ENCODE data around the gene ADD2.

DNA sequence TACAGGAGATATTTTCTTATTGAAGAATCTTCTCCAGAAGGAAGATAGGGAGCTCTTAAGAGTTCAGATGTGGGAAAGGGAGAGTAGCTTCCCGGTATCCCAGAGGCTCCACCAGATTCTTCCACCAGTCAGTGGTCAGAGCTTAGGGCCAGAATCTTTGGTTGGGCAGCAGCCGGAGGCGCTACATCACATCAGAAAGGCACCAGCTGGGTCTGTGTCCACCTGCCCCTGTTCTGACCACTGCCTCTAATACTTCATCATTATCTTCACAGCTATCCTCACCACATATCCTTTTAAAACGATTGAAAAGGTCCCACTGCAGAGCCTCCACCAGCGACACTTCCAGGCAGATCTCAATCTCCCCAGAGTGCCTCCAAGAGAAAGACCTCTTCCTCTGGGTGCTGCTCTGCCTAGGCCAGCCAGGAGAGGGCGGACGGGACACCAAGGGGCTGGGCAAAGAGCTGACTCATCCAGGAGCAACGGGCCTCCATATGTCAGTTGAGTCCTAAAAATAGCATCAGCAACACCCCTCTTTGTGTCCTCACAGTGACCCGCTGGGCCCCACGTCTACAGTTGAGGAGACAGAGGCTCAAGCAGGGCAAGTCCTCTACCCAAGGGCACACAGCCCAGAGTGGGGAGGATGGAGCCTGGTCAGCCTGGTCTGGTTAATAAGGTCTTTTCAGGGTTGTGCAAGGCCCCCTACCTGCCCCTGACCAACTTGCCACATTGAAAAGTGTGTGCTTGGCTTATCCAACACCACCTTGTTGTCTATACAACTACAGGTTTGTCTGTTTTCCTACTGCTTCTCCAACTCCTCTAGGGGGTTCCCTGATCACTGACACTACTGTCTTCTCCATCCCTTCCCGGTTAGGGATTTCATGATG is 81.2 kb downstream of the ADD2 start:
- TF ChIP-seq POLR2A (IDR thresholded peaks at IDR 0.05) (no peak), POLR2AphosphoS5 (IDR thresholded peaks at IDR 0.05; ENCODE audit: insufficient read depth in 1 of 2, low read depth in 1 of 2) (no peak)
- TF ChIP-seq, protein P1, sequence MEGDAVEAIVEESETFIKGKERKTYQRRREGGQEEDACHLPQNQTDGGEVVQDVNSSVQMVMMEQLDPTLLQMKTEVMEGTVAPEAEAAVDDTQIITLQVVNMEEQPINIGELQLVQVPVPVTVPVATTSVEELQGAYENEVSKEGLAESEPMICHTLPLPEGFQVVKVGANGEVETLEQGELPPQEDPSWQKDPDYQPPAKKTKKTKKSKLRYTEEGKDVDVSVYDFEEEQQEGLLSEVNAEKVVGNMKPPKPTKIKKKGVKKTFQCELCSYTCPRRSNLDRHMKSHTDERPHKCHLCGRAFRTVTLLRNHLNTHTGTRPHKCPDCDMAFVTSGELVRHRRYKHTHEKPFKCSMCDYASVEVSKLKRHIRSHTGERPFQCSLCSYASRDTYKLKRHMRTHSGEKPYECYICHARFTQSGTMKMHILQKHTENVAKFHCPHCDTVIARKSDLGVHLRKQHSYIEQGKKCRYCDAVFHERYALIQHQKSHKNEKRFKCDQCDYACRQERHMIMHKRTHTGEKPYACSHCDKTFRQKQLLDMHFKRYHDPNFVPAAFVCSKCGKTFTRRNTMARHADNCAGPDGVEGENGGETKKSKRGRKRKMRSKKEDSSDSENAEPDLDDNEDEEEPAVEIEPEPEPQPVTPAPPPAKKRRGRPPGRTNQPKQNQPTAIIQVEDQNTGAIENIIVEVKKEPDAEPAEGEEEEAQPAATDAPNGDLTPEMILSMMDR (IDR thresholded peaks at IDR 0.05) = no peak
